Body of pancreas (tissue), 4 donors: ENCODE results near the gene RPS6KB2. TPM values are rescaled to one million over a fixed set of nuclear protein-coding genes. Genes with fewer than 3 reads are reported as not detected.

Experiments used
- ATAC-seq: fragments of 150-250 bp; one replicate; pipeline ENCODE4 v1.9.1; 2016
- DNase-seq, 4 donors: peaks; one replicate each; pipeline ENCODE4 v3.0.0-alpha.2; 2019
- H3K27ac ChIP-seq, 4 donors: fragments of 200-600 bp; sonication (generic); 1 replicate in 3 of 4; 2 replicates in 1 of 4; pipeline versions ENCODE4 v1.5.1 to v1.6.1; 2016 to 2019; ENCODE audit warnings: mild to moderate bottlenecking in 1 of 4, mixed read lengths in 1 of 4, moderate library complexity in 1 of 4
- H3K27me3 ChIP-seq, 2 donors: fragments of 200-600 bp; sonication (generic); one replicate each; pipeline ENCODE4 v1.6.0; 2016; ENCODE audit warnings: mild to moderate bottlenecking in 1 of 2
- H3K36me3 ChIP-seq, 2 donors: fragments of 200-600 bp; sonication (generic); replicated peaks in 1 of 2; 2 replicates each; pipeline ENCODE4 v1.5.1; 2016; ENCODE audit warnings: low read depth in 2 of 2; ENCODE audit not compliant: insufficient read depth in 1 of 2
- H3K4me1 ChIP-seq: fragments of 200-600 bp; sonication (generic); one replicate; pipeline ENCODE4 v1.6.0; 2016
- H3K4me3 ChIP-seq, 2 donors: fragments of 200-600 bp; sonication (generic); 1 replicate in 1 of 2; 2 replicates in 1 of 2; pipeline ENCODE4 v1.5.1; 2016 to 2019
- H3K9me3 ChIP-seq, 3 donors: fragments of 200-600 bp; sonication (generic); 1 replicate in 2 of 3; 2 replicates in 1 of 3; pipeline ENCODE4 v1.5.1; 2016
- CTCF ChIP-seq, 7 experiments: fragments of 450-650 bp in 4 of 7; fragments of 200-600 bp in 3 of 7; sonication (generic) in 3 of 7; IDR thresholded peaks; one replicate each; pipeline ENCODE4 v1.5.1; 2016 to 2019; ENCODE audit warnings: antibody characterized with exemption in 7 of 7
- POLR2A ChIP-seq, 3 donors: fragments of 450-650 bp; IDR thresholded peaks; one replicate each; pipeline ENCODE4 v1.6.1; 2016; ENCODE audit warnings: antibody characterized with exemption in 3 of 3, mild to moderate bottlenecking in 2 of 3
- WGBS, 2 donors: methylation state at CpG; one replicate each; pipeline ENCODE4 v1.1.5; 2017; 5-methylcytosine and 5-hydroxymethylcytosine counted together
- intact Hi-C: fragments of 100-400 bp; cut with DNase I; formaldehyde crosslinking; loops from one replicate; pipeline ENCODE4 v1.15.1; 2023
- total RNA-seq, 2 donors: library from RNA; depleted of rRNA; stranded (reverse); fragments of >200 nt; gene quantifications; one replicate each; pipeline ENCODE4 v1.1.0, GENCODE V29; 2016

Gene RPS6KB2
- total RNA-seq, 2 donors from 2014 or later: 34.9 to 36.1 TPM

GRCh38 chr11:67456068-67456705 is 27.9 kb downstream of the RPS6KB2 start:
- TF ChIP-seq CTCF (IDR thresholded peaks at IDR 0.05): no peak
- no peak for TF ChIP-seq POLR2A (IDR thresholded peaks at IDR 0.05)
- ATAC-seq: no peak
- Histone ChIP-seq H3K27ac (no peak overlapping the region), H3K27me3 (no peaks in the 10 kb centered on the region), H3K9me3 (no peaks in the 10 kb centered on the region), H3K4me3 (no peak overlapping the region), H3K4me1 (peaks cover 8% of the 10 kb centered on the region), H3K36me3 (no peaks in the 10 kb centered on the region)
- 22 to 74% methylated on average over 1 to 24 of the region's 25 CpGs for WGBS, 2 donors
- intact Hi-C loops: no loop called here
- no peak for DNase-seq

DNA sequence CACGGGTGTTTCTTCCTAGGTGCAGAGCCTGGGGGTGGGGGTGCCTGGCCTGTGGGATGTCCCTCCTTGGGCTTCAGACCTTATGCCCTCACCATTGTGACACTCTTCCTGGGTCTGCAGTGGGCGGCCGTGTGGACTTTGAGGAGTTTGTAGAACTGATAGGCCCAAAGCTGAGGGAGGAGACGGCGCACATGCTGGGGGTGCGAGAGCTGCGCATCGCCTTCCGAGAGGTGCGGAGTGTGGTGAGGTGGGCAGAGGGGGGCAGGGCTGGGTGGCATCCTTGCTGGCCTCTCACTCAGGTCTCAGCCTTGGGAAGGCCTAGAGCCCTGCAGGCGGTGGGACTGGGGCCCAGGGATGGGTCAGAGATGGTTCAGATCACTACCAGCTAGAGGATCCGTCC is 29.2 kb downstream of the RPS6KB2 start:
- no peak for TF ChIP-seq CTCF (IDR thresholded peaks at IDR 0.05)
- TF ChIP-seq POLR2A (IDR thresholded peaks at IDR 0.05): no peak
- intact Hi-C loops: no loop called here
- DNase-seq (no peak), ATAC-seq (no peak)
- Histone ChIP-seq H3K36me3 (no peaks in the 10 kb centered on the region), H3K9me3 (no peaks in the 10 kb centered on the region), H3K4me1 (peaks cover 4% of the 10 kb centered on the region), H3K27me3 (no peaks in the 10 kb centered on the region), H3K4me3 (no peak overlapping the region), H3K27ac (no peak overlapping the region)
- WGBS, 2 donors: 88 to 89% methylated on average over 11 to 12 of the region's 12 CpGs

DNA sequence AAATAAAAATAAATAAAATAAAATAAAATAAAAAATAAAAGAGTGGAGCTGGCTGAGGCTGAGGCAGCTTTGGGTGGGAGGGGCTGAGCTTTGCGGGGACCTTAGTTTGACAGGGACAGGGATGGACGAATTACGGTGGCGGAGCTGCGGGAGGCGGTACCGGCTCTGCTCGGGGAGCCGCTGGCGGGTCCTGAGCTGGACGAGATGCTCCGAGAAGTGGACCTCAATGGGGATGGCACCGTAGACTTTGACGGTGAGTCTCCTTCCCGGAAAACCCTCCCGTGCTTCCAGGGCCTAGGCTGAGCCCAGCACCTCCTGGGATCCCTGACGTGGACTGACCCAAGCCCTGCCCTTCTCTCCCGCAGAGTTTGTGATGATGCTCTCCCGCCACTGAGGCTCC is 30.0 kb downstream of the RPS6KB2 start:
- Histone ChIP-seq H3K4me3 (no peak overlapping the region), H3K9me3 (no peaks in the 10 kb centered on the region), H3K27ac (no peak overlapping the region), H3K4me1 (peaks cover 1% of the 10 kb centered on the region), H3K36me3 (no peaks in the 10 kb centered on the region), H3K27me3 (no peaks in the 10 kb centered on the region)
- 85 to 86% methylated on average over 19 of the region's 19 CpGs for WGBS, 2 donors
- intact Hi-C loops: no loop called here
- TF ChIP-seq POLR2A (IDR thresholded peaks at IDR 0.05) (no peak), CTCF (IDR thresholded peaks at IDR 0.05) (no peak)
- DNase-seq (no peak), ATAC-seq (no peak)

GRCh38 chr11:67463186-67463585 is 34.9 kb downstream of the RPS6KB2 start:
- DNase-seq: no peak
- Histone ChIP-seq H3K27ac (no peak overlapping the region), H3K4me3 (no peak overlapping the region), H3K27me3 (no peaks in the 10 kb centered on the region), H3K4me1 (peaks cover 47% of the 10 kb centered on the region), H3K9me3 (no peaks in the 10 kb centered on the region), H3K36me3 (no peaks in the 10 kb centered on the region)
- intact Hi-C loops: no loop called here
- ATAC-seq: no peak
- WGBS, 2 donors: 69 to 70% methylated on average over 7 to 10 of the region's 10 CpGs
- TF ChIP-seq CTCF (IDR thresholded peaks at IDR 0.05): no peak
- no peak for TF ChIP-seq POLR2A (IDR thresholded peaks at IDR 0.05)
